Endodermal cell (in vitro differentiated cells): Measurements from ENCODE around the gene SMYD3. TPM values are rescaled to one million over a fixed set of nuclear protein-coding genes. Genes with fewer than 3 reads are reported as not detected.
A peak's percentile ranks its signal among the peaks of the same experiment; 100 is the strongest.

ENCODE experiments used
- DNase-seq: peaks from one replicate; pipeline ENCODE4 v3.0.0-alpha.2; 2017
- H3K27ac ChIP-seq: 2 replicates; pipeline ENCODE4 v1.5.1; 2013; ENCODE audit warnings: mild to moderate bottlenecking, low read depth, low read length, moderate library complexity
- H3K27me3 ChIP-seq: 2 replicates; pipeline ENCODE4 v1.6.1; 2013; ENCODE audit warnings: mild to moderate bottlenecking, low read length, moderate library complexity; ENCODE audit not compliant: insufficient read depth, control insufficient read depth, poor library complexity, severe bottlenecking
- H3K36me3 ChIP-seq: 2 replicates; pipeline ENCODE4 v1.7.0; 2013; ENCODE audit warnings: mild to moderate bottlenecking, low read length, moderate library complexity; ENCODE audit not compliant: control insufficient read depth, insufficient read depth
- H3K4me1 ChIP-seq: one replicate; pipeline ENCODE4 v1.7.0; 2013; ENCODE audit warnings: low read length; ENCODE audit not compliant: control insufficient read depth, insufficient read depth
- H3K4me3 ChIP-seq: 2 replicates; pipeline ENCODE4 v1.5.1; 2013; ENCODE audit warnings: mild to moderate bottlenecking, low read length, moderate library complexity
- H3K9ac ChIP-seq: 2 replicates; pipeline ENCODE4 v1.6.1; 2013; ENCODE audit warnings: mild to moderate bottlenecking, low read length, moderate library complexity; ENCODE audit not compliant: poor library complexity, severe bottlenecking; ENCODE audit errors: extremely low read depth
- H3K9me3 ChIP-seq: 2 replicates; pipeline ENCODE4 v1.6.1; 2013; ENCODE audit warnings: mild to moderate bottlenecking, low read length, moderate library complexity; ENCODE audit not compliant: control insufficient read depth
- H3K27ac Mint-ChIP-seq: 2 replicates; pipeline ENCODE4 v1.8.0; 2020; ENCODE audit warnings: mixed read lengths
- H3K27me3 Mint-ChIP-seq: 2 replicates; pipeline ENCODE4 v1.8.0; 2021; ENCODE audit warnings: mild to moderate bottlenecking, mixed read lengths; ENCODE audit not compliant: insufficient read depth
- H3K36me3 Mint-ChIP-seq: 2 replicates; pipeline ENCODE4 v1.8.0; 2020; ENCODE audit warnings: low read depth, mixed read lengths
- H3K4me1 Mint-ChIP-seq: 2 replicates; pipeline ENCODE4 v1.8.0; 2020; ENCODE audit warnings: mixed read lengths
- H3K4me3 Mint-ChIP-seq: 2 replicates; pipeline ENCODE4 v1.8.0; 2020; ENCODE audit warnings: mild to moderate bottlenecking, moderate library complexity, mixed read lengths
- H3K9me3 Mint-ChIP-seq: 2 replicates; pipeline ENCODE4 v1.8.0; 2020; ENCODE audit warnings: mild to moderate bottlenecking, mixed read lengths
- CTCF ChIP-seq: fragments of 200-600 bp; sonication (generic); conservative IDR thresholded peaks from 2 replicates; pipeline ENCODE4 v1.5.0; 2021; ENCODE audit warnings: antibody characterized with exemption, mild to moderate bottlenecking
- WGBS, 2 experiments: methylation state at CpG; one replicate each; pipeline versions ENCODE4 v1.1.5 to v1.1.7; 2013; ENCODE audit warnings: missing lambda C conversion rate in 2 of 2, mixed read lengths in 1 of 2; ENCODE audit not compliant: insufficient coverage in 1 of 2, insufficient read length in 1 of 2; 5-methylcytosine and 5-hydroxymethylcytosine counted together
- total RNA-seq, 2 donors: library from RNA; stranded (reverse); fragmentation: NEBNext Ultra II Directional in 1 of 2; extraction: Animal tissue kit (Norgen Biotek cat#: 25700) in 1 of 2; gene quantifications; 2 replicates in 1 of 2; 3 replicates in 1 of 2; pipeline ENCODE4 v1.2.1, GENCODE V29; 2021

Gene SMYD3
- total RNA-seq, 2 donors from 2014 or later: 32.3 to 45.8 TPM

- Histone ChIP-seq H3K27ac (no peak overlapping the region), H3K9me3 (peaks cover 7% of the 10 kb centered on the region), H3K27me3 (no peaks in the 10 kb centered on the region), H3K4me1 (peaks cover 3% of the 10 kb centered on the region), H3K4me3 (no peak overlapping the region), H3K36me3 (no peaks in the 10 kb centered on the region), H3K9ac (no peak overlapping the region)
- Mint-ChIP-seq H3K36me3 (no peaks in the 10 kb centered on the region), H3K4me3 (no peak overlapping the region), H3K4me1 (peaks cover 20% of the 10 kb centered on the region), H3K27ac (no peak overlapping the region), H3K9me3 (peaks cover 7% of the 10 kb centered on the region), H3K27me3 (no peaks in the 10 kb centered on the region)
- no peak for TF ChIP-seq CTCF
- WGBS, 2 experiments: 94 to 96% methylated on average over 3 of the region's 3 CpGs
- no peak for DNase-seq
Measured at GRCh38 chr1:246152986-246153431, 354.1 kb downstream of the SMYD3 start.

GRCh38 chr1:246151796-246152434 lies 355.2 kb downstream of the SMYD3 start:
- 71 to 83% methylated on average over 5 to 6 of the region's 6 CpGs for WGBS, 2 experiments
- Mint-ChIP-seq H3K36me3 (no peaks in the 10 kb centered on the region), H3K9me3 (peaks cover 7% of the 10 kb centered on the region), H3K27me3 (no peaks in the 10 kb centered on the region), H3K4me1 (peaks cover 12% of the 10 kb centered on the region), H3K27ac (peak overlapping the region; percentile 67), H3K4me3 (no peak overlapping the region)
- Histone ChIP-seq H3K9me3 (peaks cover 9% of the 10 kb centered on the region), H3K9ac (no peak overlapping the region), H3K4me1 (peaks cover under 1% of the 10 kb centered on the region), H3K27me3 (no peaks in the 10 kb centered on the region), H3K27ac (no peak overlapping the region), H3K36me3 (no peaks in the 10 kb centered on the region), H3K4me3 (no peak overlapping the region)
- peak; percentile 57 for TF ChIP-seq CTCF
- DNase-seq: peak; percentile 65

GRCh38 chr1:246149543-246149942 lies 357.5 kb downstream of the SMYD3 start:
- H3K9ac ChIP-seq: no peak overlapping the region
- no peaks in the 10 kb centered on the region for H3K4me1 ChIP-seq
- Mint-ChIP-seq H3K4me1 (peaks cover 12% of the 10 kb centered on the region), H3K27me3 (no peaks in the 10 kb centered on the region), H3K9me3 (peaks cover 7% of the 10 kb centered on the region), H3K4me3 (no peak overlapping the region), H3K36me3 (no peaks in the 10 kb centered on the region), H3K27ac (no peak overlapping the region)
- peaks cover 9% of the 10 kb centered on the region for H3K9me3 ChIP-seq
- no peak for TF ChIP-seq CTCF
- DNase-seq: no peak
- WGBS, 2 experiments: 99 to 100% methylated on average over 2 of the region's 2 CpGs
- H3K36me3 ChIP-seq: no peaks in the 10 kb centered on the region
- H3K27ac ChIP-seq: no peak overlapping the region
- no peaks in the 10 kb centered on the region for H3K27me3 ChIP-seq
- H3K4me3 ChIP-seq: no peak overlapping the region
